SK-N-SH (cell line): Measurements from ENCODE around the gene XIRP2. TPM values are rescaled to one million over a fixed set of nuclear protein-coding genes. Genes with fewer than 3 reads are reported as not detected.

Experiments
- CTCF ChIA-PET: fragments of 300-600, 350-600 bp; formaldehyde crosslinking; extraction: SDS; loops from one replicate; lab custom pipeline; 2021; lab: Yijun Ruan, JAX
- POLR2A ChIA-PET: fragments of 350-600 bp; sonication (Branson Sonifier 250); formaldehyde crosslinking; extraction: SDS; loops from one replicate; lab custom pipeline; 2020; ENCODE audit warnings: antibody characterized with exemption, inconsistent platforms; lab: Yijun Ruan, JAX
- DNase-seq: peaks from one replicate; pipeline ENCODE4 v3.0.0; 2012
- H2AFZ ChIP-seq: fragments of 200-600 bp; sonication (generic); 2 replicates; pipeline ENCODE4 v1.8.1; 2016; ENCODE audit warnings: antibody characterized with exemption, mild to moderate bottlenecking, low read depth
- H3F3A ChIP-seq: fragments of 200-600 bp; sonication (generic); replicated peaks from 2 replicates; pipeline ENCODE3; 2016; ENCODE audit warnings: antibody characterized with exemption, mild to moderate bottlenecking; ENCODE audit not compliant: insufficient read depth
- H3K27ac ChIP-seq, 2 experiments: fragments of 200-500 bp in 1 of 2; fragments of 200-600 bp in 1 of 2; sonication (Bioruptor generic) in 1 of 2; sonication (generic), shearing (Covaris generic) in 1 of 2; 2 replicates each; pipeline versions ENCODE4 v1.5.1 to v1.6.1; 2014 to 2016; ENCODE audit warnings: low read depth in 2 of 2, inconsistent platforms in 1 of 2, low read length in 1 of 2, mild to moderate bottlenecking in 1 of 2, mixed read lengths in 1 of 2
- H3K27me3 ChIP-seq: fragments of 200-600 bp; sonication (generic), shearing (Covaris generic); 2 replicates; pipeline ENCODE4 v1.6.1; 2016; ENCODE audit warnings: mixed run types; ENCODE audit not compliant: insufficient read depth
- H3K36me3 ChIP-seq, 2 experiments: fragments of 200-500 bp in 1 of 2; fragments of 200-600 bp in 1 of 2; sonication (Bioruptor generic) in 1 of 2; sonication (generic) in 1 of 2; replicated peaks in 1 of 2; 2 replicates each; pipeline versions ENCODE3 to v1.5.1; 2014 to 2016; ENCODE audit warnings: low read length in 1 of 2, mild to moderate bottlenecking in 1 of 2; ENCODE audit not compliant: insufficient read depth in 2 of 2, control insufficient read depth in 1 of 2
- H3K4me1 ChIP-seq, 2 experiments: fragments of 200-500 bp in 1 of 2; fragments of 200-600 bp in 1 of 2; sonication (Bioruptor generic) in 1 of 2; sonication (generic), shearing (Covaris generic) in 1 of 2; 2 replicates each; pipeline versions ENCODE4 v1.5.1 to v1.6.1; 2014 to 2016; ENCODE audit warnings: low read depth in 1 of 2, low read length in 1 of 2, mixed run types in 1 of 2; ENCODE audit not compliant: insufficient read depth in 2 of 2, control insufficient read depth in 1 of 2
- H3K4me2 ChIP-seq: fragments of 200-600 bp; sonication (generic), shearing (Covaris generic); 2 replicates; pipeline ENCODE4 v1.6.1; 2017; ENCODE audit warnings: mixed run types
- H3K4me3 ChIP-seq, 2 experiments: fragments of 200-500 bp in 1 of 2; fragments of 200-600 bp in 1 of 2; sonication (Bioruptor generic) in 1 of 2; sonication (generic), shearing (Covaris generic) in 1 of 2; 2 replicates each; pipeline versions ENCODE4 v1.5.1 to v1.8.1; 2014 to 2016; ENCODE audit warnings: low read depth in 2 of 2, inconsistent platforms in 1 of 2, low read length in 1 of 2, mild to moderate bottlenecking in 1 of 2, mixed read lengths in 1 of 2, moderate library complexity in 1 of 2
- H3K79me2 ChIP-seq: fragments of 200-600 bp; sonication (generic); 2 replicates; pipeline ENCODE4 v1.8.1; 2017; ENCODE audit warnings: mild to moderate bottlenecking; ENCODE audit not compliant: insufficient read depth
- H3K9ac ChIP-seq: fragments of 200-600 bp; sonication (generic); 2 replicates; pipeline ENCODE4 v1.6.1; 2017; ENCODE audit warnings: mixed run types
- H3K9me2 ChIP-seq: fragments of 200-600 bp; sonication (generic); 2 replicates; pipeline ENCODE4 v1.6.1; 2017; ENCODE audit warnings: mixed run types
- H3K9me3 ChIP-seq: fragments of 200-600 bp; sonication (generic); 2 replicates; pipeline ENCODE4 v1.6.1; 2017; ENCODE audit warnings: mixed run types, mild to moderate bottlenecking, moderate library complexity
- H4K20me1 ChIP-seq: fragments of 200-600 bp; sonication (generic); 2 replicates; pipeline ENCODE4 v1.6.1; 2017; ENCODE audit warnings: mild to moderate bottlenecking, mixed run types; ENCODE audit not compliant: insufficient read depth
- EP300 ChIP-seq, 2 experiments: IDR thresholded peaks; 2 replicates each; pipeline versions ENCODE4 v1.4.0 to v1.6.1; 2012; ENCODE audit warnings: borderline replicate concordance in 1 of 2, low read depth in 1 of 2, low read length in 1 of 2
- FOXM1 ChIP-seq: IDR thresholded peaks from 2 replicates; pipeline ENCODE4 v1.4.0; 2012; ENCODE audit warnings: low read depth, mild to moderate bottlenecking
- GABPA ChIP-seq: IDR thresholded peaks from 2 replicates; pipeline ENCODE4 v1.4.0; 2012; ENCODE audit warnings: low read depth, mild to moderate bottlenecking
- GATA2 ChIP-seq: sonication (generic); formaldehyde crosslinking; IDR thresholded peaks from 2 replicates; pipeline ENCODE4 v1.5.0; 2020; ENCODE audit warnings: mild to moderate bottlenecking, missing genetic modification reagents
- IRF3 ChIP-seq: fragments of 150-350 bp; IDR thresholded peaks from 2 replicates; pipeline ENCODE4 v1.6.1; 2016; ENCODE audit warnings: mild to moderate bottlenecking, low read depth, low read length
- NFIC ChIP-seq: IDR thresholded peaks from 2 replicates; pipeline ENCODE4 v1.4.0; 2012; ENCODE audit warnings: borderline replicate concordance
- POLR2AphosphoS5 ChIP-seq: IDR thresholded peaks from 2 replicates; pipeline ENCODE4 v1.6.1; 2012; ENCODE audit warnings: low read depth, low read length
- RAD21 ChIP-seq: IDR thresholded peaks from 2 replicates; pipeline ENCODE4 v1.6.1; 2012; ENCODE audit warnings: mild to moderate bottlenecking, low read length
- ZBTB33 ChIP-seq: IDR thresholded peaks from 2 replicates; pipeline ENCODE4 v1.4.0; 2012; ENCODE audit warnings: low read depth, borderline replicate concordance
- WGBS: methylation state at CpG from one replicate; pipeline ENCODE4 v1.1.6; 2017; ENCODE audit warnings: low lambda C conversion rate; 5-methylcytosine and 5-hydroxymethylcytosine counted together
- polyA plus RNA-seq, 3 experiments: library from polyadenylated mRNA; depleted of rRNA; stranded (reverse); fragments of >200 nt; gene quantifications; 2 replicates each; pipeline ENCODE4 v1.2.3, GENCODE V29; 2012
- TF ChIP-seq, protein P1 (sequence below): IDR thresholded peaks from 2 replicates; pipeline ENCODE4; 2012

XIRP2 gene
- polyA plus RNA-seq, 1 of the 3 experiments (the other 2 are of a cell fraction), result 0.02 TPM

- peaks cover 4% of the 10 kb centered on the region for H3F3A ChIP-seq
- H2AFZ ChIP-seq, result no peak overlapping the region
- no peaks in the 10 kb centered on the region for H4K20me1 ChIP-seq
- no peaks in the 10 kb centered on the region for H3K9me3 ChIP-seq
- H3K4me3 ChIP-seq, result no peak overlapping the region
- H3K4me2 ChIP-seq, result no peak overlapping the region
- no peaks in the 10 kb centered on the region for H3K79me2 ChIP-seq
- no peak overlapping the region for H3K27ac ChIP-seq
- no peaks in the 10 kb centered on the region for H3K27me3 ChIP-seq
- no peaks in the 10 kb centered on the region for H3K9me2 ChIP-seq
- peaks cover 8% of the 10 kb centered on the region in 2 experiments; a peak in 2 of 4 replicates for H3K4me1 ChIP-seq
- POLR2A ChIA-PET, result no interaction called here
- no peak overlapping the region for H3K9ac ChIP-seq
- no peak for DNase-seq
- TF ChIP-seq RAD21 (no peak), ZBTB33 (no peak), NFIC (no peak), GATA2 (CRISPR knock-in tag) (no peak), GABPA (no peak), EP300 (IDR thresholded peaks at IDR 0.05; ENCODE audit: borderline replicate concordance in 1 of 2, low read depth in 1 of 2, low read length in 1 of 2) (no peak), IRF3 (no peak), POLR2AphosphoS5 (no peak), FOXM1 (no peak)
- TF ChIP-seq, protein P1, sequence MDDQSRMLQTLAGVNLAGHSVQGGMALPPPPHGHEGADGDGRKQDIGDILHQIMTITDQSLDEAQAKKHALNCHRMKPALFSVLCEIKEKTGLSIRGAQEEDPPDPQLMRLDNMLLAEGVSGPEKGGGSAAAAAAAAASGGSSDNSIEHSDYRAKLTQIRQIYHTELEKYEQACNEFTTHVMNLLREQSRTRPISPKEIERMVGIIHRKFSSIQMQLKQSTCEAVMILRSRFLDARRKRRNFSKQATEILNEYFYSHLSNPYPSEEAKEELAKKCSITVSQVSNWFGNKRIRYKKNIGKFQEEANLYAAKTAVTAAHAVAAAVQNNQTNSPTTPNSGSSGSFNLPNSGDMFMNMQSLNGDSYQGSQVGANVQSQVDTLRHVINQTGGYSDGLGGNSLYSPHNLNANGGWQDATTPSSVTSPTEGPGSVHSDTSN, result no peak
- TF ChIP-seq, all 33 proteins: peak for 0
- no peaks in the 10 kb centered on the region for H3K36me3 ChIP-seq
- WGBS, result 68% methylated on average over 2 of the region's 2 CpGs
- CTCF ChIA-PET, result no interaction called here
These were observed 309.7 kb downstream of the XIRP2 start for GRCh38 chr2:167198009-167198408.

- Histone ChIP-seq H3K79me2 (no peaks in the 10 kb centered on the region), H4K20me1 (no peaks in the 10 kb centered on the region), H3K4me2 (no peak overlapping the region), H3K4me1 (peaks cover 8% of the 10 kb centered on the region in 2 experiments; a peak in 2 of 4 replicates), H3K9me2 (no peaks in the 10 kb centered on the region), H3K9me3 (no peaks in the 10 kb centered on the region), H3K4me3 (no peak overlapping the region), H3K27ac (no peak overlapping the region), H3K27me3 (no peaks in the 10 kb centered on the region), H2AFZ (no peak overlapping the region), H3F3A (peaks cover 4% of the 10 kb centered on the region), H3K9ac (no peak overlapping the region), H3K36me3 (no peaks in the 10 kb centered on the region)
- DNase-seq, result no peak
- POLR2A ChIA-PET, result no interaction called here
- WGBS, result 80% methylated on average over 2 of the region's 2 CpGs
- no peak for TF ChIP-seq POLR2AphosphoS5
- CTCF ChIA-PET, result no interaction called here
These were observed 310.3 kb downstream of the XIRP2 start for GRCh38 chr2:167198576-167198975.
